WI38 (cell line): ENCODE measurements around the gene OSGEP.

ENCODE experiments used
- H3K4me3 ChIP-seq: 2 replicates; pipeline ENCODE4 v1.5.1; 2011; ENCODE audit warnings: low read depth, mild to moderate bottlenecking, control low read depth, low read length
- CTCF ChIP-seq: IDR thresholded peaks from 2 replicates; pipeline ENCODE4 v1.5.1; 2012; ENCODE audit warnings: low read depth, mild to moderate bottlenecking, control low read depth, low read length

Gene OSGEP

GRCh38 chr14:20412411-20412810 is 42.2 kb downstream of the OSGEP start:
- no peak for TF ChIP-seq CTCF
- peak overlapping the region; percentile 84 for H3K4me3 ChIP-seq

- no peak for TF ChIP-seq CTCF
- H3K4me3 ChIP-seq = no peak overlapping the region
These were observed 45.4 kb downstream of the OSGEP start for GRCh38 chr14:20409226-20409625.

- no peak for TF ChIP-seq CTCF
- H3K4me3 ChIP-seq = no peak overlapping the region
These were observed 51.1 kb downstream of the OSGEP start for GRCh38 chr14:20403521-20403920.

GRCh38 chr14:20400965-20401593 is 53.5 kb downstream of the OSGEP start:
- TF ChIP-seq CTCF = no peak
- no peak overlapping the region for H3K4me3 ChIP-seq

- no peak overlapping the region for H3K4me3 ChIP-seq
- no peak for TF ChIP-seq CTCF
These were observed 54.0 kb downstream of the OSGEP start for GRCh38 chr14:20400589-20400964.

- no peak for TF ChIP-seq CTCF
- no peak overlapping the region for H3K4me3 ChIP-seq
These were observed 57.1 kb downstream of the OSGEP start for GRCh38 chr14:20397511-20397910.
